Tibial artery (tissue), 4 donors: ENCODE measurements around the gene BCL2.
"Not testable (repeated sequence)": the region's sequence is repeated elsewhere in the genome, so short reads cannot be mapped to it uniquely, and the experiment has no call there.

Experiments
- DNase-seq, 2 donors: peaks; one replicate each; pipeline ENCODE4 v3.0.0-alpha.2; 2019
- H3K27ac ChIP-seq, 2 donors: fragments of 200-600 bp; sonication (generic) in 1 of 2; 1 replicate in 1 of 2; 2 replicates in 1 of 2; pipeline ENCODE4 v1.5.1; 2018 to 2019; ENCODE audit warnings: mild to moderate bottlenecking in 1 of 2
- H3K27me3 ChIP-seq, 2 donors: fragments of 200-600 bp; sonication (generic) in 1 of 2; one replicate each; pipeline versions ENCODE4 v1.5.1 to v1.6.0; 2016 to 2019
- H3K36me3 ChIP-seq, 3 donors: fragments of 200-600 bp; sonication (generic) in 2 of 3; one replicate each; pipeline ENCODE4 v1.5.1; 2016 to 2019; ENCODE audit warnings: mild to moderate bottlenecking in 2 of 3
- H3K4me1 ChIP-seq, 4 donors: fragments of 200-600 bp; sonication (generic) in 2 of 4; 1 replicate in 3 of 4; 2 replicates in 1 of 4; pipeline ENCODE4 v1.5.1; 2016 to 2019
- H3K4me3 ChIP-seq, 2 donors: fragments of 200-600 bp; sonication (generic) in 1 of 2; 1 replicate in 1 of 2; 2 replicates in 1 of 2; pipeline ENCODE4 v1.5.1; 2018 to 2019; ENCODE audit warnings: mild to moderate bottlenecking in 2 of 2
- H3K9me3 ChIP-seq, 3 donors: fragments of 200-600 bp; sonication (generic) in 1 of 3; one replicate each; pipeline ENCODE4 v1.5.1; 2016 to 2019
- intact Hi-C: fragments of 100-400 bp; cut with DNase I; formaldehyde crosslinking; loops from one replicate; pipeline ENCODE4 v1.15.0; 2023; ENCODE audit warnings: low total_unique reads
- TF ChIP-seq, protein P1 (sequence below), 2 experiments: fragments of 200-600 bp in 1 of 2; fragments of 450-650 bp in 1 of 2; IDR thresholded peaks; one replicate each; pipeline ENCODE4 v1.5.1; 2017 to 2019; ENCODE audit warnings: antibody characterized with exemption in 2 of 2, mild to moderate bottlenecking in 1 of 2, moderate library complexity in 1 of 2

The BCL2 gene

DNA sequence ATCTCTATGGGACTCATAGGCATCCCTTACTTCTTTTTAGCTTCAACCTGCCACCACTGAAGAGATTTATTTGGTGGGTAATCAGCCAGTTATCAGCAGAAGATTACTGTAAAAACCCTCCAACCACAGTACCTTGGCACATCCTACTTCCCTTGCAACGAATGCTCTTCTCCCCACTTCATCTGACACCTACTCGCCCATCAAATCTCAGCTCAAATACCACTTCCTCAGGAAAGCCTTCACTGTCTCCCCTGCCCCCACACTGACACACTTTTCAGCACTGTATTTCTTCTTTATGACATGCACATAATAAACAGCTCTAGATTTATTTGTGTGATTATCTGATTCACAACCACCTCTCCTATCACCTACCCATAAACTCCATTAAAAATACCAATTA lies 44.4 kb upstream of the BCL2 start:
- Histone ChIP-seq H3K27me3 (no peaks in the 10 kb centered on the region), H3K4me1 (peaks cover 9 to 33% (median 21%) of the 10 kb centered on the region in 4 donors), H3K36me3 (peaks cover 32 to 35% (median 33%) of the 10 kb centered on the region in 3 donors), H3K27ac (no peak overlapping the region), H3K9me3 (no peaks in the 10 kb centered on the region), H3K4me3 (no peak overlapping the region)
- DNase-seq: no peak
- TF ChIP-seq, protein P1, sequence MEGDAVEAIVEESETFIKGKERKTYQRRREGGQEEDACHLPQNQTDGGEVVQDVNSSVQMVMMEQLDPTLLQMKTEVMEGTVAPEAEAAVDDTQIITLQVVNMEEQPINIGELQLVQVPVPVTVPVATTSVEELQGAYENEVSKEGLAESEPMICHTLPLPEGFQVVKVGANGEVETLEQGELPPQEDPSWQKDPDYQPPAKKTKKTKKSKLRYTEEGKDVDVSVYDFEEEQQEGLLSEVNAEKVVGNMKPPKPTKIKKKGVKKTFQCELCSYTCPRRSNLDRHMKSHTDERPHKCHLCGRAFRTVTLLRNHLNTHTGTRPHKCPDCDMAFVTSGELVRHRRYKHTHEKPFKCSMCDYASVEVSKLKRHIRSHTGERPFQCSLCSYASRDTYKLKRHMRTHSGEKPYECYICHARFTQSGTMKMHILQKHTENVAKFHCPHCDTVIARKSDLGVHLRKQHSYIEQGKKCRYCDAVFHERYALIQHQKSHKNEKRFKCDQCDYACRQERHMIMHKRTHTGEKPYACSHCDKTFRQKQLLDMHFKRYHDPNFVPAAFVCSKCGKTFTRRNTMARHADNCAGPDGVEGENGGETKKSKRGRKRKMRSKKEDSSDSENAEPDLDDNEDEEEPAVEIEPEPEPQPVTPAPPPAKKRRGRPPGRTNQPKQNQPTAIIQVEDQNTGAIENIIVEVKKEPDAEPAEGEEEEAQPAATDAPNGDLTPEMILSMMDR (IDR thresholded peaks at IDR 0.05): no peak
- intact Hi-C loops: no loop called here

DNA sequence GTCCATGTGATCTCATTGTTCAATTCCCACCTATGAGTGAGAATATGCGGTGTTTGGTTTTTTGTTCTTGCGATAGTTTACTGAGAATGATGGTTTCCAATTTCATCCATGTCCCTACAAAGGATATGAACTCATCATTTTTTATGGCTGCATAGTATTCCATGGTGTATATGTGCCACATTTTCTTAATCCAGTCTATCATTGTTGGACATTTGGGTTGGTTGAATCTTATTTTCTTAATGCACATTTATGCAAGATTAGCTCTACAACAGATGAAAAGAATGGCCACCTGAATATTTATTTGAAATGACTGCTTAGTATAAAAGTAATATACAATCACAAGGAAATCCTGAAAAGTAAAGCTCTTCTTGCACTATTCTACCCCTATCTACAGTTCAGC lies 43.9 kb upstream of the BCL2 start:
- intact Hi-C loops, H3K27ac ChIP-seq, H3K4me3 ChIP-seq, DNase-seq, H3K9me3 ChIP-seq, H3K27me3 ChIP-seq: not testable (repeated sequence)
- Histone ChIP-seq H3K4me1 (peaks cover 9 to 28% (median 20%) of the 10 kb centered on the region in 4 donors), H3K36me3 (peaks cover 33 to 38% (median 38%) of the 10 kb centered on the region in 3 donors)

DNA sequence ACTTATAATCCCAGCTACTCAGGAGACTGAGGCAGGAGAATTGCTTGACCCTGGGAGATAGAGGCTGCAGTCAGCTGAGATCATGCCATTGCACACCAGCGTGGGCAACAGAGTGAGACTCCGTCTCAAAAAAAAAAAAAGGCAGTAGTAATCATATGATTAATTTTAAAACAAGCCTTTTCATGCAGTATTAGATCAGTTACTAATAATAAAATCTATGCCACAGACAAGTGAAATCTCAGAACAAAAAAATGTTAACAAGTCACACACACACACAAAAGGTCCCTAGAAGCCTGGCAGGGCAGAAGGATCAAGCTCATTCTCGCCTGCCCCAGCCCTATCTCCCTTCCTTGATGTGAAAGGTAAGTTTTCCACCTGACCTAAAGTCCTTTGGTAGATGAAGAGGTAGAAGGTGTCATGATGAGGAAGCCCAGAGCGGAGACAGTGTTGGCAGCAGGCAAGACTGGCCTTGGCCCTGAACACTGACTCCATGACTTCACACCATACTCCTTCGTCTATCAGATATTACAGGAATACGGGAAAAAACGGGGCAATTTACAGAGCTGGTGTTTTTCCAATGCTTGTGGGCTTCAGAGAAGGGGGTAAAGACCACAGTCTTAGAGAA lies 36.8 kb upstream of the BCL2 start:
- Histone ChIP-seq H3K27ac (peak overlapping the region in 1 of 2 donors; percentile 63), H3K27me3 (no peaks in the 10 kb centered on the region), H3K9me3 (no peaks in the 10 kb centered on the region), H3K4me1 (peaks cover 0 to 16% (median 0%) of the 10 kb centered on the region in 4 donors), H3K4me3 (no peak overlapping the region), H3K36me3 (peaks cover 77 to 91% (median 86%) of the 10 kb centered on the region in 3 donors)
- no peak for DNase-seq
- TF ChIP-seq, protein P1 (IDR thresholded peaks at IDR 0.05): no peak
- intact Hi-C loops: no loop called here

DNA sequence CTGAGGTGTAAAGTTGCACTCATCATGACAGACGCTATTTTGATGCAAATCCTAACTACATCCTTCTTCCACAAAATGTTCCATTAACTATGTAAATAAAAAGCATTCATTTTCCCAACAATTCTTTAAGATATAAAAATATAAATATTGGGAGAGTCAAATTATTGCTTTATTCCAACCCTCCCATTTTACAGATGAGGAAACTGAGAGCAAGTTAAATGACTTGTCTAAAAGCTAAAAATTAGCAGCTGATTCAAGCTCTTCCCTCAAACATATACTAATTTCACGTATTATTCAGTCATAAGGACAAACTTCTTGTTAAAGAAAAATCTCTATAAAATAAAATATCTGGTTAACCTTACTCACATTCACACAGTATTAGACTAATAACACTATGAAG lies 30.7 kb upstream of the BCL2 start:
- Histone ChIP-seq H3K36me3 (peaks cover 64 to 99% (median 79%) of the 10 kb centered on the region in 3 donors), H3K4me3 (no peak overlapping the region), H3K4me1 (peaks cover 0 to 15% (median 7%) of the 10 kb centered on the region in 4 donors), H3K9me3 (no peaks in the 10 kb centered on the region), H3K27me3 (no peaks in the 10 kb centered on the region), H3K27ac (no peak overlapping the region)
- intact Hi-C loops: no loop called here
- no peak for DNase-seq
- TF ChIP-seq, protein P1 (IDR thresholded peaks at IDR 0.05): no peak

DNA sequence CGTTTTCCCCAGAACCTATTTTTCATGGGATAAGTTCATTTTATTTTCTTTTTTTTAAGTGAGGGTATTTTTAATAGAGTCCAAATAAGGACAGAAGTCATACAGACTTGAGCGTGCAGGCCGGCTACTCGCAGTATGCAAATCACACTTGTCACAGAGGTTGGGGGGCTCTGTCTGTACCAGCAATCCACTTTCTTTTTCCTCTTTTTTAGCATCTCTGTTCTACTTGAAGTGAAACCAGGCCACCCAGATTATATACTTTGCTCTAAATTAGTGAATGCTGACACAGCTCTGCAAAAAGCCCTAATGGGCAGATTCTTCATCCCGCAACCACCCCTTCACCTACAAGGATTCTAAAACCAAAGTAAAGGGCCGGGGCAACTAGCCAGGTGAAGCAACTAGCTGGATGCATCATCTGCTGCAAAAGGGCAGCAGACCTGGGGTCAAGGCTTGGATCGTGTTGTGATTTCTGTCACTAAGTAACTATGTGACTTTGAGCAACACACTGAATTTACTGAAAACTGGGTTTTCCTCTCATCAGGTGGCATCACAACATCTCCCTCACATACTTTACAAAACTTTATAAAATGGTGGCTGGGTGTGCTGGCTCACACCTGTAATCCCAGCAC lies 29.1 kb upstream of the BCL2 start:
- Histone ChIP-seq H3K4me1 (peaks cover 0 to 15% (median 7%) of the 10 kb centered on the region in 4 donors), H3K36me3 (peaks cover 60 to 99% (median 79%) of the 10 kb centered on the region in 3 donors), H3K9me3 (no peaks in the 10 kb centered on the region), H3K27ac (no peak overlapping the region), H3K4me3 (no peak overlapping the region), H3K27me3 (no peaks in the 10 kb centered on the region)
- intact Hi-C loops: loop anchor here (10.0 kb wide), 1 partner anchor 324 kb away; no protein-coding TSS in a partner anchor
- no peak for DNase-seq
- TF ChIP-seq, protein P1 (IDR thresholded peaks at IDR 0.05): no peak

DNA sequence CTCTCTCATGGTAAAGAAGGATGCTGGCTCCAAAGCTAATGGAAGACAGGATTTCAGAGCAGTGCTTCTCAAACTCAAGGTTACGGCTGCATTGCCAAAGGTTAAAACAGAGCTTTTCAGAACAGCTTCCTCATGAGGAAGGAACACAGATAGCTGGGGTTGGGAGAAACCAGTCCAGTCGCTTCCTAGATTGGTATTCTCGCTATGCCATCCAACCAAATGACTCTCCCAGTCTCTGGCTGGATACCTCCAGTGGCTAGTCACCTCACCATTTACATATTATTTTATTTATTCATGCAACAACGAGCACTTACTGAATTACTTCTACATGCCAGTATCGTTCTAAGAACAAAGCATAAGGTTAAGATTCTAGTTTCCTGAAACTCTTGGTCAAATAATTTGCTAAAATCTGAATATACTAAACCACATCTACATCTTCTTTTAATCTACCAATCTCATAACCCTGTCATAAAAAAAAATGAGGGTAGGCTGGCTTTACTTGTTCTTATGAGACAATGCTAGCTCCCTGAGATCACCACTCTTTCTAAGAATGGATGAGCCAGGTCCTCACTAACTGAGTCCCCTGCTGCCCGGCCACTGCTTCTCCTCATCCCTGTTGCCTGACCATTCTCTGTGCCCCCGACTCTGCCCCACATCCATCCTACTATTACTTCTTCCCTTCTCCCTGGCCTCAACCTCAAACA lies 27.1 kb upstream of the BCL2 start:
- no peaks in the 10 kb centered on the region for H3K9me3 ChIP-seq
- no peak overlapping the region for H3K4me3 ChIP-seq
- intact Hi-C loops: loop anchor here (10.0 kb wide), 1 partner anchor 322 kb away; no protein-coding TSS in a partner anchor
- H3K27ac ChIP-seq: no peak overlapping the region
- DNase-seq: no peak
- TF ChIP-seq, protein P1 (IDR thresholded peaks at IDR 0.05): no peak
- no peaks in the 10 kb centered on the region for H3K27me3 ChIP-seq
- peaks cover 53 to 100% (median 78%) of the 10 kb centered on the region in 3 donors for H3K36me3 ChIP-seq
- peaks cover 0 to 15% (median 5%) of the 10 kb centered on the region in 4 donors for H3K4me1 ChIP-seq
